Measurements from ENCODE around the gene TADA2B.

DNA sequence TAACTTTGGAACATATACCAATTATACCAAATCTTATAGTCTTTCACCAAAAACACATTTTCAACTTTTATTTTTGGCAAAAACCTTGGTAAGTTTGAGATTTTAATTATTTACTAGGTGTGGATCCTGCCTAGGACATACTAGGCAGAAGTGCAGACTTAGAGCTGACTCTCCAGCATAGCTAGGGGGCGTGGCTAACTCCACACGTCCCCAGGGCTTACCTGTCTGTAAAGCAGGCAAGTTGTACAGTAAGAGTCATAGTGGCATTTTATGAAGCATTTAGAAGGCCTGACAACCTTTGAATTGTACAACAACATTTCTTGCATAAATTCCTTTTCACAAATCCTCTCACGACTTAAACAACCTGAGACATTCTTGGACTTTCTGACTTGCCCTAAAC is 43.9 kb downstream of the TADA2B start:
- no peak for TF ChIP-seq EZH2 (IDR thresholded peaks at IDR 0.05; ENCODE audit: insufficient read depth, poor library complexity, severe bottlenecking)
- no peak for TF ChIP-seq EZH2phosphoT487 (IDR thresholded peaks at IDR 0.05; ENCODE audit: insufficient read depth, low read depth)
